PC-3 (cell line): ENCODE data around the gene EIPR1. TPM values are rescaled to one million over a fixed set of nuclear protein-coding genes. Genes with fewer than 3 reads are reported as not detected.
A peak's percentile ranks its signal among the peaks of the same experiment; 100 is the strongest.

Experiments
- ATAC-seq: fragments of 200-7000 bp; cut with Tn5 transposase; 2 replicates; pipeline ENCODE4 v1.9.1; 2020; ENCODE audit warnings: mild to moderate bottlenecking, moderate library complexity
- BruUV-seq: library from RNA; stranded (reverse); fragments of 400-500 nt; replicated peaks from 2 replicates; lab custom pipeline; 2021; lab: Mats Ljungman, UMichigan
- CTCF ChIA-PET: fragments of 300-600 bp; sonication (Branson Sonifier 250); formaldehyde crosslinking; loops from one replicate; lab custom pipeline; 2022; ENCODE audit warnings: antibody characterized with exemption; lab: Charles Lee
- POLR2A ChIA-PET: fragments of 300-600 bp; sonication (Branson Sonifier 250); formaldehyde crosslinking; loops from one replicate; lab custom pipeline; 2022; ENCODE audit warnings: antibody characterized with exemption; ENCODE audit not compliant: unreplicated experiment; lab: Charles Lee
- DNase-seq: peaks from one replicate; pipeline ENCODE4 v3.0.0-alpha.2; 2015
- H2AFZ ChIP-seq: fragments of 300-600 bp; sonication (generic); 2 replicates; pipeline ENCODE4 v1.6.0; 2016; ENCODE audit warnings: antibody characterized with exemption, low read length
- H3F3A ChIP-seq: fragments of 300-600 bp; sonication (generic); one replicate; pipeline ENCODE4 v1.6.0; 2017; ENCODE audit warnings: antibody characterized with exemption, low read length, control low read depth, mild to moderate bottlenecking; ENCODE audit not compliant: unreplicated experiment
- H3K27ac ChIP-seq: fragments of 300-600 bp; sonication (generic); 2 replicates; pipeline ENCODE4 v1.5.1; 2016; ENCODE audit warnings: mild to moderate bottlenecking, low read length
- H3K27me3 ChIP-seq: fragments of 300-600 bp; sonication (generic); 2 replicates; pipeline ENCODE4 v1.6.1; 2016; ENCODE audit warnings: low read length, mixed read lengths
- H3K36me3 ChIP-seq: fragments of 300-600 bp; sonication (generic); 2 replicates; pipeline ENCODE4 v1.6.1; 2016; ENCODE audit warnings: low read depth, mixed run types, low read length, mixed read lengths
- H3K4me1 ChIP-seq: fragments of 300-600 bp; sonication (generic); 2 replicates; pipeline ENCODE4 v1.5.1; 2016; ENCODE audit warnings: low read length; ENCODE audit not compliant: insufficient read depth
- H3K4me2 ChIP-seq: fragments of 300-600 bp; sonication (generic); 2 replicates; pipeline ENCODE4 v1.6.0; 2016; ENCODE audit warnings: low read length
- H3K4me3 ChIP-seq: fragments of 300-600 bp; sonication (generic); 2 replicates; pipeline ENCODE4 v1.5.1; 2016; ENCODE audit warnings: mild to moderate bottlenecking, low read length, mixed read lengths
- H3K79me2 ChIP-seq: fragments of 300-600 bp; sonication (generic); 2 replicates; pipeline ENCODE4 v1.6.1; 2017; ENCODE audit warnings: low read length, mixed read lengths
- H3K9ac ChIP-seq: fragments of 300-600 bp; sonication (generic); 2 replicates; pipeline ENCODE4 v1.6.0; 2016; ENCODE audit warnings: mild to moderate bottlenecking, low read length
- H3K9me2 ChIP-seq: fragments of 300-600 bp; sonication (generic); replicated peaks from 2 replicates; pipeline ENCODE4 v1.6.1; 2016; ENCODE audit warnings: mixed run types, low read length, mixed read lengths
- H3K9me3 ChIP-seq: fragments of 300-600 bp; sonication (generic); 2 replicates; pipeline ENCODE4 v1.6.1; 2016; ENCODE audit warnings: low read length, mixed read lengths
- H4K20me1 ChIP-seq: fragments of 300-600 bp; sonication (generic); 2 replicates; pipeline ENCODE4 v1.6.1; 2016; ENCODE audit warnings: low read length, mixed read lengths
- CTCF ChIP-seq: fragments of 300-600 bp; sonication (generic); conservative IDR thresholded peaks from 2 replicates; pipeline ENCODE4 v1.5.1; 2017; ENCODE audit warnings: antibody characterized with exemption, low read depth, mild to moderate bottlenecking, low read length
- EZH2 ChIP-seq: fragments of 300-600 bp; sonication (generic); IDR thresholded peaks from one replicate; pipeline ENCODE4 v1.6.1; 2017; ENCODE audit warnings: antibody characterized with exemption, mild to moderate bottlenecking, low read length; ENCODE audit not compliant: unreplicated experiment
- EZH2phosphoT487 ChIP-seq: fragments of 300-600 bp; sonication (generic); IDR thresholded peaks from 2 replicates; pipeline ENCODE4 v1.6.1; 2018; ENCODE audit warnings: mild to moderate bottlenecking, antibody characterized with exemption, low read length, borderline replicate concordance
- intact Hi-C: fragments of 100-400 bp; cut with micrococcal nuclease; formaldehyde crosslinking; loops from 2 replicates; pipeline ENCODE4 v1.9.0; 2023
- total RNA-seq: library from RNA; depleted of rRNA; stranded (reverse); fragments of >200 nt; gene quantifications from 2 replicates; pipeline ENCODE4 v1.2.3, GENCODE V29; 2014

Gene EIPR1
- total RNA-seq, 1 experiment from 2014 or later, result 90.1 TPM

- Histone ChIP-seq H3K36me3 (no peaks in the 10 kb centered on the region), H3K9me3 (no peaks in the 10 kb centered on the region), H2AFZ (no peak overlapping the region), H3K4me3 (no peak overlapping the region), H3K27ac (no peak overlapping the region), H3K4me1 (no peaks in the 10 kb centered on the region), H3K9ac (no peak overlapping the region), H4K20me1 (no peaks in the 10 kb centered on the region), H3F3A (no peaks in the 10 kb centered on the region), H3K9me2 (no peaks in the 10 kb centered on the region), H3K27me3 (no peaks in the 10 kb centered on the region), H3K4me2 (no peak overlapping the region), H3K79me2 (no peaks in the 10 kb centered on the region)
- DNase-seq (no peak), ATAC-seq (no peak)
- BruUV-seq, result no TSS peak
- intact Hi-C loops, result no loop called here
- no peak for TF ChIP-seq EZH2
- TF ChIP-seq EZH2phosphoT487, result no peak
- TF ChIP-seq CTCF, result no peak
- CTCF ChIA-PET, result no interaction called here
- POLR2A ChIA-PET, result no interaction called here
These were observed 226.3 kb downstream of the EIPR1 start for GRCh38 chr2:3151153-3151918.

GRCh38 chr2:3149441-3150217, 228.0 kb downstream of the EIPR1 start:
- H2AFZ ChIP-seq, result no peak overlapping the region
- ChIA-PET POLR2A (no interaction called here), CTCF (no interaction called here)
- no peaks in the 10 kb centered on the region for H3K79me2 ChIP-seq
- H4K20me1 ChIP-seq, result no peaks in the 10 kb centered on the region
- TF ChIP-seq EZH2phosphoT487 (no peak), EZH2 (no peak), CTCF (no peak)
- intact Hi-C loops, result no loop called here
- H3K4me1 ChIP-seq, result no peaks in the 10 kb centered on the region
- ATAC-seq (peak; percentile 86), DNase-seq (no peak)
- H3K9ac ChIP-seq, result no peak overlapping the region
- H3K4me3 ChIP-seq, result no peak overlapping the region
- H3K9me3 ChIP-seq, result no peaks in the 10 kb centered on the region
- H3F3A ChIP-seq, result no peaks in the 10 kb centered on the region
- H3K27ac ChIP-seq, result no peak overlapping the region
- no TSS peak for BruUV-seq
- no peaks in the 10 kb centered on the region for H3K36me3 ChIP-seq
- H3K4me2 ChIP-seq, result no peak overlapping the region
- H3K9me2 ChIP-seq, result no peaks in the 10 kb centered on the region
- H3K27me3 ChIP-seq, result no peaks in the 10 kb centered on the region

GRCh38 chr2:3148716-3149115, 228.9 kb downstream of the EIPR1 start:
- Histone ChIP-seq H3K4me3 (no peak overlapping the region), H3K4me1 (no peaks in the 10 kb centered on the region), H3K9ac (no peak overlapping the region), H3K9me3 (no peaks in the 10 kb centered on the region), H3K27me3 (no peaks in the 10 kb centered on the region), H3K9me2 (no peaks in the 10 kb centered on the region), H3K27ac (no peak overlapping the region), H2AFZ (no peak overlapping the region), H3K36me3 (no peaks in the 10 kb centered on the region), H3K79me2 (no peaks in the 10 kb centered on the region), H3K4me2 (no peak overlapping the region), H4K20me1 (no peaks in the 10 kb centered on the region), H3F3A (no peaks in the 10 kb centered on the region)
- ChIA-PET CTCF (no interaction called here), POLR2A (no interaction called here)
- no peak for DNase-seq
- intact Hi-C loops, result no loop called here
- TF ChIP-seq EZH2 (no peak), EZH2phosphoT487 (no peak), CTCF (no peak)
- no TSS peak for BruUV-seq
- ATAC-seq, result no peak
